Measurements from ENCODE around the gene LSAMP. TPM values are rescaled to one million over a fixed set of nuclear protein-coding genes. Genes with fewer than 3 reads are reported as not detected.
A peak's percentile ranks its signal among the peaks of the same experiment; 100 is the strongest.

The LSAMP gene
- 3.8 TPM for polyA plus RNA-seq (2013, experiment 1 of 2)
- 3.8 TPM for polyA plus RNA-seq (2013, experiment 2 of 2)

GRCh38 chr3:116445311-116445841, at the start of gene LSAMP:
TSS of gene LSAMP (minus strand) at chr3:116445487.
- 5% methylated on average over 9 of the region's 15 CpGs for WGBS
- Histone ChIP-seq H2AK5ac (ENCODE audit: low read length, severe bottlenecking) (no peak within 1 kb of the TSS), H4K91ac (ENCODE audit: low read length) (peak within 1 kb of the TSS; percentile 95), H2AFZ (ENCODE audit: low read depth, low read length) (peak within 1 kb of the TSS; percentile 56), H3K27ac (ENCODE audit: low read length, poor library complexity, severe bottlenecking) (peak within 1 kb of the TSS; percentile 36), H3K9me3 (ENCODE audit: control insufficient read depth, low read length) (no peaks in the 10 kb centered on the region), H3K4me2 (ENCODE audit: low read length, poor library complexity, severe bottlenecking) (peak within 1 kb of the TSS; percentile 74), H3K18ac (ENCODE audit: low read depth in 1 of 2, low read length in 2 of 2) (peak within 1 kb of the TSS; percentile 49 to 61), H3K23ac (ENCODE audit: low read length in 2 of 2) (peak within 1 kb of the TSS; percentile 14 to 37), H2BK120ac (ENCODE audit: low read depth, low read length) (no peak within 1 kb of the TSS), H2BK5ac (ENCODE audit: low read depth, low read length, poor library complexity, severe bottlenecking) (peak within 1 kb of the TSS; percentile 48), H2BK12ac (ENCODE audit: low read length in 2 of 2) (peak within 1 kb of the TSS; percentile 3 to 96), H3K14ac (ENCODE audit: low read length in 2 of 2) (peak within 1 kb of the TSS in 1 of 2 experiments; percentile 29), H3K79me1 (replicated peaks; ENCODE audit: low read length, poor library complexity, severe bottlenecking) (no peaks in the 10 kb centered on the region), H4K8ac (ENCODE audit: low read length) (peak within 1 kb of the TSS; percentile 82), H3K36me3 (ENCODE audit: control insufficient read depth in 1 of 2, insufficient read depth in 2 of 2, low read depth in 1 of 2, low read length in 2 of 2) (no peaks in the 10 kb centered on the region), H2BK15ac (ENCODE audit: low read depth, poor library complexity, severe bottlenecking) (peak within 1 kb of the TSS; percentile 57), H3K4ac (ENCODE audit: low read depth in 1 of 2, low read length in 2 of 2) (peak within 1 kb of the TSS in 1 of 2 experiments; percentile 1), H3K4me3 (ENCODE audit: insufficient read depth in 1 of 2, low read depth in 1 of 2, low read length in 2 of 2) (peak within 1 kb of the TSS; percentile 73 to 91), H3K27me3 (ENCODE audit: control insufficient read depth in 1 of 2, insufficient read depth in 1 of 2, low read length in 2 of 2) (no peaks in the 10 kb centered on the region), H3K9ac (ENCODE audit: low read length) (peak within 1 kb of the TSS; percentile 82), H3K4me1 (ENCODE audit: control insufficient read depth, insufficient read depth, low read depth, low read length) (peaks cover 3% of the 10 kb centered on the region)
- peak; percentile 60 for DNase-seq

- H3K4me1 ChIP-seq (ENCODE audit: control insufficient read depth, insufficient read depth, low read depth, low read length), result no peaks in the 10 kb centered on the region
- H3K23ac ChIP-seq (ENCODE audit: low read length in 2 of 2), result no peak overlapping the region
- no peak overlapping the region for H2AK5ac ChIP-seq (ENCODE audit: low read length, severe bottlenecking)
- H2BK120ac ChIP-seq (ENCODE audit: low read depth, low read length), result no peak overlapping the region
- no peak overlapping the region for H2BK15ac ChIP-seq (ENCODE audit: low read depth, poor library complexity, severe bottlenecking)
- H3K4ac ChIP-seq (ENCODE audit: low read depth in 1 of 2, low read length in 2 of 2), result no peak overlapping the region
- no peaks in the 10 kb centered on the region for H3K27me3 ChIP-seq (ENCODE audit: control insufficient read depth in 1 of 2, insufficient read depth in 1 of 2, low read length in 2 of 2)
- peaks cover 5% of the 10 kb centered on the region for H3K9me3 ChIP-seq (ENCODE audit: control insufficient read depth, low read length)
- no peak overlapping the region for H3K27ac ChIP-seq (ENCODE audit: low read length, poor library complexity, severe bottlenecking)
- H4K8ac ChIP-seq (ENCODE audit: low read length), result no peak overlapping the region
- H3K14ac ChIP-seq (ENCODE audit: low read length in 2 of 2), result no peak overlapping the region
- H2BK12ac ChIP-seq (ENCODE audit: low read length in 2 of 2), result no peak overlapping the region
- no peak overlapping the region for H2BK5ac ChIP-seq (ENCODE audit: low read depth, low read length, poor library complexity, severe bottlenecking)
- no peak for DNase-seq
- 100% methylated on average over 2 of the region's 2 CpGs for WGBS
- H3K79me1 ChIP-seq (replicated peaks; ENCODE audit: low read length, poor library complexity, severe bottlenecking), result no peaks in the 10 kb centered on the region
- no peak overlapping the region for H2AFZ ChIP-seq (ENCODE audit: low read depth, low read length)
- no peak overlapping the region for H3K18ac ChIP-seq (ENCODE audit: low read depth in 1 of 2, low read length in 2 of 2)
- no peaks in the 10 kb centered on the region for H3K36me3 ChIP-seq (ENCODE audit: control insufficient read depth in 1 of 2, insufficient read depth in 2 of 2, low read depth in 1 of 2, low read length in 2 of 2)
- H3K4me2 ChIP-seq (ENCODE audit: low read length, poor library complexity, severe bottlenecking), result no peak overlapping the region
- no peak overlapping the region for H3K9ac ChIP-seq (ENCODE audit: low read length)
- H4K91ac ChIP-seq (ENCODE audit: low read length), result no peak overlapping the region
- no peak overlapping the region for H3K4me3 ChIP-seq (ENCODE audit: insufficient read depth in 1 of 2, low read depth in 1 of 2, low read length in 2 of 2)
Measured at GRCh38 chr3:116492379-116492778, 47.1 kb upstream of the LSAMP start.

GRCh38 chr3:116483135-116483534, 37.8 kb upstream of the LSAMP start:
- no peak overlapping the region for H2BK12ac ChIP-seq (ENCODE audit: low read length in 2 of 2)
- H3K27ac ChIP-seq (ENCODE audit: low read length, poor library complexity, severe bottlenecking), result no peak overlapping the region
- no peak overlapping the region for H4K8ac ChIP-seq (ENCODE audit: low read length)
- 44% methylated on average over 2 of the region's 4 CpGs for WGBS
- peaks cover 9% of the 10 kb centered on the region for H3K9me3 ChIP-seq (ENCODE audit: control insufficient read depth, low read length)
- no peak overlapping the region for H3K4me2 ChIP-seq (ENCODE audit: low read length, poor library complexity, severe bottlenecking)
- H3K27me3 ChIP-seq (ENCODE audit: control insufficient read depth in 1 of 2, insufficient read depth in 1 of 2, low read length in 2 of 2), result no peaks in the 10 kb centered on the region
- H3K4me1 ChIP-seq (ENCODE audit: control insufficient read depth, insufficient read depth, low read depth, low read length), result no peaks in the 10 kb centered on the region
- no peak overlapping the region for H3K18ac ChIP-seq (ENCODE audit: low read depth in 1 of 2, low read length in 2 of 2)
- no peaks in the 10 kb centered on the region for H3K36me3 ChIP-seq (ENCODE audit: control insufficient read depth in 1 of 2, insufficient read depth in 2 of 2, low read depth in 1 of 2, low read length in 2 of 2)
- no peak overlapping the region for H2BK5ac ChIP-seq (ENCODE audit: low read depth, low read length, poor library complexity, severe bottlenecking)
- no peak overlapping the region for H3K14ac ChIP-seq (ENCODE audit: low read length in 2 of 2)
- no peak for DNase-seq
- no peaks in the 10 kb centered on the region for H3K79me1 ChIP-seq (replicated peaks; ENCODE audit: low read length, poor library complexity, severe bottlenecking)
- H4K91ac ChIP-seq (ENCODE audit: low read length), result no peak overlapping the region
- H3K4me3 ChIP-seq (ENCODE audit: insufficient read depth in 1 of 2, low read depth in 1 of 2, low read length in 2 of 2), result no peak overlapping the region
- H3K4ac ChIP-seq (ENCODE audit: low read depth in 1 of 2, low read length in 2 of 2), result no peak overlapping the region
- H2BK15ac ChIP-seq (ENCODE audit: low read depth, poor library complexity, severe bottlenecking), result no peak overlapping the region
- no peak overlapping the region for H3K23ac ChIP-seq (ENCODE audit: low read length in 2 of 2)
- no peak overlapping the region for H2AFZ ChIP-seq (ENCODE audit: low read depth, low read length)
- no peak overlapping the region for H3K9ac ChIP-seq (ENCODE audit: low read length)
- H2AK5ac ChIP-seq (ENCODE audit: low read length, severe bottlenecking), result no peak overlapping the region
- no peak overlapping the region for H2BK120ac ChIP-seq (ENCODE audit: low read depth, low read length)

- no peaks in the 10 kb centered on the region for H3K79me1 ChIP-seq (replicated peaks; ENCODE audit: low read length, poor library complexity, severe bottlenecking)
- no peak for DNase-seq
- H2AFZ ChIP-seq (ENCODE audit: low read depth, low read length), result no peak overlapping the region
- no peak overlapping the region for H3K4me2 ChIP-seq (ENCODE audit: low read length, poor library complexity, severe bottlenecking)
- no peaks in the 10 kb centered on the region for H3K27me3 ChIP-seq (ENCODE audit: control insufficient read depth in 1 of 2, insufficient read depth in 1 of 2, low read length in 2 of 2)
- no peak overlapping the region for H2BK120ac ChIP-seq (ENCODE audit: low read depth, low read length)
- no peak overlapping the region for H2BK12ac ChIP-seq (ENCODE audit: low read length in 2 of 2)
- no peaks in the 10 kb centered on the region for H3K36me3 ChIP-seq (ENCODE audit: control insufficient read depth in 1 of 2, insufficient read depth in 2 of 2, low read depth in 1 of 2, low read length in 2 of 2)
- H3K14ac ChIP-seq (ENCODE audit: low read length in 2 of 2), result no peak overlapping the region
- H2AK5ac ChIP-seq (ENCODE audit: low read length, severe bottlenecking), result no peak overlapping the region
- no peak overlapping the region for H3K4ac ChIP-seq (ENCODE audit: low read depth in 1 of 2, low read length in 2 of 2)
- H4K91ac ChIP-seq (ENCODE audit: low read length), result no peak overlapping the region
- no peak overlapping the region for H4K8ac ChIP-seq (ENCODE audit: low read length)
- H3K27ac ChIP-seq (ENCODE audit: low read length, poor library complexity, severe bottlenecking), result no peak overlapping the region
- no peak overlapping the region for H3K18ac ChIP-seq (ENCODE audit: low read depth in 1 of 2, low read length in 2 of 2)
- H2BK15ac ChIP-seq (ENCODE audit: low read depth, poor library complexity, severe bottlenecking), result no peak overlapping the region
- no peak overlapping the region for H3K23ac ChIP-seq (ENCODE audit: low read length in 2 of 2)
- H2BK5ac ChIP-seq (ENCODE audit: low read depth, low read length, poor library complexity, severe bottlenecking), result no peak overlapping the region
- H3K9ac ChIP-seq (ENCODE audit: low read length), result no peak overlapping the region
- H3K4me3 ChIP-seq (ENCODE audit: insufficient read depth in 1 of 2, low read depth in 1 of 2, low read length in 2 of 2), result no peak overlapping the region
- peaks cover 4% of the 10 kb centered on the region for H3K4me1 ChIP-seq (ENCODE audit: control insufficient read depth, insufficient read depth, low read depth, low read length)
- peaks cover 8% of the 10 kb centered on the region for H3K9me3 ChIP-seq (ENCODE audit: control insufficient read depth, low read length)
Measured at GRCh38 chr3:116476691-116477090, 31.4 kb upstream of the LSAMP start.

All from mesenchymal stem cell (in vitro differentiated cells and primary cell).